ENCODE data around the gene PTP4A2. TPM values are rescaled to one million over a fixed set of nuclear protein-coding genes. Genes with fewer than 3 reads are reported as not detected.

PTP4A2 gene
- total and polyA plus RNA-seq, 10 of the 15 experiments (the other 5 are each of a cell fraction or from before 2014, with no cell fraction given), result 180 to 909 (median 375) TPM

- no peak for TF ChIP-seq ZBTB4 (CRISPR knock-in tag; IDR thresholded peaks at IDR 0.05)
- peak; percentile 88 for TF ChIP-seq FOXM1 (IDR thresholded peaks at IDR 0.05; ENCODE audit: low read depth, low read length)
- TF ChIP-seq NFYB (IDR thresholded peaks at IDR 0.05; ENCODE audit: insufficient read depth, low read depth, low read length), result no peak
- TF ChIP-seq SUZ12 (IDR thresholded peaks at IDR 0.05; ENCODE audit: unreplicated experiment), result no peak
- no peak for TF ChIP-seq CHD4 (IDR thresholded peaks at IDR 0.05)
- TF ChIP-seq HCFC1 (IDR thresholded peaks at IDR 0.05; ENCODE audit: low read length), result no peak
- peak; percentile 97 for TF ChIP-seq IRF4 (IDR thresholded peaks at IDR 0.05; ENCODE audit: low read depth, low read length)
- TF ChIP-seq SREBF2 (IDR thresholded peaks at IDR 0.05; ENCODE audit: low read length), result no peak
- TF ChIP-seq E2F4 (IDR thresholded peaks at IDR 0.05; ENCODE audit: low read depth, low read length), result no peak
- TF ChIP-seq BMI1 (IDR thresholded peaks at IDR 0.05; ENCODE audit: borderline replicate concordance), result peak; percentile 62; the same call in 1 of the 2 replicates
- peak; percentile 66 for TF ChIP-seq RELB (IDR thresholded peaks at IDR 0.05; ENCODE audit: low read depth)
- no peak; the same call in 1 of the 2 replicates for TF ChIP-seq MTA3 (IDR thresholded peaks at IDR 0.05; ENCODE audit: borderline replicate concordance, low read length)
- no peak for TF ChIP-seq ASH2L (IDR thresholded peaks at IDR 0.05; ENCODE audit: borderline replicate concordance, low read depth)
- TF ChIP-seq ZSCAN29 (IDR thresholded peaks at IDR 0.05), result no peak
- peak; percentile 1 for TF ChIP-seq FOS (IDR thresholded peaks at IDR 0.05; ENCODE audit: borderline replicate concordance, extremely low read depth, insufficient read length)
- TF ChIP-seq CREM (IDR thresholded peaks at IDR 0.05; ENCODE audit: low read depth), result peak; percentile 90
- no peak for TF ChIP-seq SPI1 (IDR thresholded peaks at IDR 0.05; ENCODE audit: borderline replicate concordance, insufficient read depth, low read depth, low read length)
- TF ChIP-seq CEBPB (IDR thresholded peaks at IDR 0.05; ENCODE audit: borderline replicate concordance in 1 of 2, low read depth in 2 of 2, low read length in 2 of 2), result no peak
- TF ChIP-seq BCL11A (IDR thresholded peaks at IDR 0.05; ENCODE audit: low read depth, low read length), result peak; percentile 99
- TF ChIP-seq KDM1A (IDR thresholded peaks at IDR 0.05; ENCODE audit: borderline replicate concordance), result no peak
- TF ChIP-seq NRF1 (conservative IDR thresholded peaks at IDR 0.05; ENCODE audit: low read depth, low read length), result no peak
- no peak for TF ChIP-seq REST (IDR thresholded peaks at IDR 0.05; ENCODE audit: low read depth, low read length)
- TF ChIP-seq ZZZ3 (IDR thresholded peaks at IDR 0.05; ENCODE audit: control insufficient read depth, insufficient read length, low read depth), result no peak
- no peak for TF ChIP-seq BRCA1 (IDR thresholded peaks at IDR 0.05; ENCODE audit: low read depth, low read length)
Observed at GRCh38 chr1:31891280-31891679, 46.9 kb downstream of the PTP4A2 start (continued).

Data from GM12878 (cell line).